ENCODE measurements around the gene CXCL5.

- TF ChIP-seq CTCF (IDR thresholded peaks at IDR 0.05) (no peak), POLR2AphosphoS5 (IDR thresholded peaks at IDR 0.05; ENCODE audit: low read depth, low read length) (no peak), REST (IDR thresholded peaks at IDR 0.05; ENCODE audit: insufficient read depth in 1 of 2, low read depth in 2 of 2, low read length in 1 of 2) (no peak), TCF7L2 (IDR thresholded peaks at IDR 0.05; ENCODE audit: low read depth, low read length) (no peak), SIN3A (IDR thresholded peaks at IDR 0.05; ENCODE audit: borderline replicate concordance, insufficient read depth, low read depth, low read length) (no peak)
Measured at GRCh38 chr4:73976716-73977115, 21.8 kb downstream of the CXCL5 start.

All from Panc1 (cell line).